Ovary (tissue), 3 donors: ENCODE data around the gene UNC5B.

Source experiments
- CTCF ChIP-seq, 3 donors: fragments of 450-650 bp in 2 of 3; fragments of 200-600 bp in 1 of 3; IDR thresholded peaks; one replicate each; pipeline versions ENCODE4 v1.5.1 to v1.8.0; 2016 to 2022; ENCODE audit warnings: antibody characterized with exemption in 3 of 3, mild to moderate bottlenecking in 1 of 3
- EP300 ChIP-seq: sonication (generic); formaldehyde crosslinking; IDR thresholded peaks from one replicate; pipeline ENCODE4 v1.6.1; 2017; ENCODE audit warnings: antibody characterized with exemption
- donor health status: DM: no; HTN: no; CAD: no.

- TF ChIP-seq CTCF (IDR thresholded peaks at IDR 0.05) (no peak), EP300 (no peak)
Observed at GRCh38 chr10:71253981-71254818, 41.8 kb downstream of the UNC5B start.
